MCF 10A (cell line): ENCODE data around the gene AZIN2. TPM values are rescaled to one million over a fixed set of nuclear protein-coding genes. Genes with fewer than 3 reads are reported as not detected.
A peak's percentile ranks its signal among the peaks of the same experiment; 100 is the strongest.
"Not testable (repeated sequence)": the region's sequence is repeated elsewhere in the genome, so short reads cannot be mapped to it uniquely, and the experiment has no call there.

Experiments used
- BruUV-seq: library from RNA; stranded (reverse); fragments of 400-500 nt; replicated peaks from 2 replicates; lab custom pipeline; 2021; lab: Mats Ljungman, UMichigan
- CTCF ChIA-PET: fragments of 300-600 bp; sonication (Branson Sonifier 250); formaldehyde crosslinking; extraction: SDS; loops from one replicate; lab custom pipeline; 2021; ENCODE audit warnings: antibody characterized with exemption, inconsistent platforms; lab: Yijun Ruan, JAX
- POLR2A ChIA-PET: fragments of 300-600, 350-650 bp; sonication (Branson Sonifier 250); formaldehyde crosslinking; extraction: SDS; loops from one replicate; lab custom pipeline; 2020; ENCODE audit warnings: antibody characterized with exemption, inconsistent platforms; lab: Yijun Ruan, JAX
- DNase-seq: peaks from one replicate; pipeline ENCODE4 v3.0.0-alpha.2; 2018; ENCODE audit not compliant: unreplicated experiment
- H3K27ac Mint-ChIP-seq: one replicate; pipeline ENCODE4 v1.8.0; 2022; ENCODE audit warnings: mild to moderate bottlenecking, low read depth, mixed read lengths; ENCODE audit not compliant: unreplicated experiment
- H3K27me3 Mint-ChIP-seq: one replicate; pipeline ENCODE4 v1.8.0; 2022; ENCODE audit warnings: mixed read lengths; ENCODE audit not compliant: insufficient read depth, unreplicated experiment
- H3K36me3 Mint-ChIP-seq: one replicate; pipeline ENCODE4 v1.8.0; 2022; ENCODE audit warnings: mild to moderate bottlenecking, moderate library complexity, mixed read lengths; ENCODE audit not compliant: insufficient read depth, unreplicated experiment
- H3K4me1 Mint-ChIP-seq: one replicate; pipeline ENCODE4 v1.8.0; 2022; ENCODE audit warnings: mixed read lengths; ENCODE audit not compliant: insufficient read depth, unreplicated experiment
- H3K4me3 Mint-ChIP-seq: one replicate; pipeline ENCODE4 v1.8.0; 2022; ENCODE audit warnings: mild to moderate bottlenecking, moderate library complexity, mixed read lengths; ENCODE audit not compliant: unreplicated experiment
- H3K9me3 Mint-ChIP-seq: one replicate; pipeline ENCODE4 v1.8.0; 2022; ENCODE audit warnings: mixed read lengths; ENCODE audit not compliant: unreplicated experiment
- intact Hi-C: fragments of 100-400 bp; cut with micrococcal nuclease; formaldehyde crosslinking; loops from 2 replicates; pipeline ENCODE4 v1.14.1; 2022
- total RNA-seq: library from RNA; stranded (reverse); gene quantifications from 2 replicates; pipeline ENCODE4 v1.2.3, GENCODE V29; 2022
- TF ChIP-seq, protein P1 (sequence below): fragments of 200-600 bp; IDR thresholded peaks from one replicate; pipeline ENCODE4 v1.8.0; 2022; ENCODE audit warnings: antibody characterized with exemption, mild to moderate bottlenecking; ENCODE audit not compliant: unreplicated experiment

AZIN2 gene
- total RNA-seq, 1 experiment from 2014 or later = 1.6 TPM

DNA sequence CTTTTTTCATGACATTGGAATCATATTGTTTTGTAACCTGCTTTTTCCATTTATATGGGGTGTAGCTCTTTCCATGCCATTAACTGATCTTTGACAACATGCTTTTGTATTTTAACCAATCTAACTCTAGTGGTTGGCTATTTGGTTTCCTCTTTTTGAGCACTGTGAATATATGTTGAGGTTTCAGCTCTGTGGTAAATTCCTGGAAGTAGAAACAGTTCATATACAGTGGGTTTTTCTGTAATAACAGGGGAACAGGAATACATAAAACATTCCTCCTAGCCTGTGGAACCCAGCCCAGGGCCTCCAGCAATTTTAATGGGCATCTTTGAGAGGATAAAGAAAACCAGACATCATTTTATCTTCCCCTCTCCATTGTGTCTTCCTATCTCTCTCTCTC, 17.4 kb downstream of the AZIN2 start:
- Mint-ChIP-seq H3K27ac (peak overlapping the region; percentile 85), H3K4me1 (peaks cover 18% of the 10 kb centered on the region)
- CTCF ChIA-PET = interaction anchor here (0.6 to 1.0 kb wide), 3 partner anchors 14 to 186 kb away, joined by 3 to 4 read pairs (median 3); no protein-coding TSS in a partner anchor

DNA sequence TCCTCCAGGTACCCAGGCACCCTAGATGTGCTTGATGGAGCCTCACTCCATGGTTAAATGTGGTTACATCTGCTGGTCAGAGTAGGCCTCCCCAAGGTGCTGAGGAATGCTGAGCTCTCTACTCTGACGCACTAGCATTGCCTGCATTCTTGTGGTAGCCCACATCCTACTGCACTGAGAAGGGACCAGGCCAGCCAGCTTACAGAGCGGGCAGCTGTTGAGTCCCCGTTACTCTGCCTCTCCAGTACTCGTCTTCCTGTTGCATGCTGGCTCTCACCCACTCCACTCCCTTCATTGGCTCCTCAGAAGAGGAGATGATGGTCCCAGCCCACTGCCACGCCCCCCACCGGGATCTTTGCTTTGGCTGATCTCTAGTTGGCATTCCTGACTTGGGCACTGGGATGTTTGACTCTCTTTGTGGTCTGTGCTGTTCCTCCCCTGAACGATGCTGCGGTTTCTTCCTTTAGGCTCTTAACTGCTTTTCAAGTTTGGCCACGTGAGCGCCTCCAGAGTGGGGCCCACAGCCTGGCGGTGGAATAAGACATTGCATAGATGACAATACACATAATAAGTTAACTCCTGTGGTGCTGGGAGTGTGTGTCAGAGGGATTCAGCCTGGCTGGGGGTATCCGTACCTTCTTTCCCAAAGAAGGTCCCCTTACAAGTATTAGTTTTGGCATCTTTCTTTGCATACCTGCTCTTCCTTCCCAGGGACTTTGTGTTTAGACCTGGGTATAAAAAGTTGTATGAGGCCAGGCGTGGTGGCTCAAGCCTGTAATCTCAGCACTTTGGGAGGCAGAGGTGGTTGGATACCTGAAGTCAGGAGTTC, 18.6 kb downstream of the AZIN2 start:
- Mint-ChIP-seq H3K9me3 (no peaks in the 10 kb centered on the region), H3K36me3 (peaks cover 6% of the 10 kb centered on the region), H3K4me3 (peak overlapping the region; percentile 25), H3K27me3 (no peaks in the 10 kb centered on the region), H3K27ac (peak overlapping the region; percentile 85), H3K4me1 (peaks cover 18% of the 10 kb centered on the region)
- DNase-seq = peak; percentile 97
- TF ChIP-seq, protein P1, sequence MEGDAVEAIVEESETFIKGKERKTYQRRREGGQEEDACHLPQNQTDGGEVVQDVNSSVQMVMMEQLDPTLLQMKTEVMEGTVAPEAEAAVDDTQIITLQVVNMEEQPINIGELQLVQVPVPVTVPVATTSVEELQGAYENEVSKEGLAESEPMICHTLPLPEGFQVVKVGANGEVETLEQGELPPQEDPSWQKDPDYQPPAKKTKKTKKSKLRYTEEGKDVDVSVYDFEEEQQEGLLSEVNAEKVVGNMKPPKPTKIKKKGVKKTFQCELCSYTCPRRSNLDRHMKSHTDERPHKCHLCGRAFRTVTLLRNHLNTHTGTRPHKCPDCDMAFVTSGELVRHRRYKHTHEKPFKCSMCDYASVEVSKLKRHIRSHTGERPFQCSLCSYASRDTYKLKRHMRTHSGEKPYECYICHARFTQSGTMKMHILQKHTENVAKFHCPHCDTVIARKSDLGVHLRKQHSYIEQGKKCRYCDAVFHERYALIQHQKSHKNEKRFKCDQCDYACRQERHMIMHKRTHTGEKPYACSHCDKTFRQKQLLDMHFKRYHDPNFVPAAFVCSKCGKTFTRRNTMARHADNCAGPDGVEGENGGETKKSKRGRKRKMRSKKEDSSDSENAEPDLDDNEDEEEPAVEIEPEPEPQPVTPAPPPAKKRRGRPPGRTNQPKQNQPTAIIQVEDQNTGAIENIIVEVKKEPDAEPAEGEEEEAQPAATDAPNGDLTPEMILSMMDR = peak; percentile 47
- TSS peak; percentile 97 for BruUV-seq
- intact Hi-C loops = loop anchor here (1.0 to 5.0 kb wide), 3 partner anchors 28 to 358 kb away; no protein-coding TSS in a partner anchor
- POLR2A ChIA-PET = no interaction called here
- CTCF ChIA-PET = no interaction called here

More for the DNA sequence above, 17.4 kb downstream of the AZIN2 start:
- peaks cover 6% of the 10 kb centered on the region for H3K36me3 Mint-ChIP-seq
- intact Hi-C loops = loop anchor here (5.0 kb wide), 1 partner anchor 359 kb away; no protein-coding TSS in a partner anchor
- H3K4me3 Mint-ChIP-seq = no peak overlapping the region
- TF ChIP-seq, protein P1 = no peak
- no peaks in the 10 kb centered on the region for H3K27me3 Mint-ChIP-seq
- no peak for DNase-seq
- POLR2A ChIA-PET = interaction anchor here (0.7 kb wide), 1 partner anchor 10 kb away, joined by 3 read pairs; no protein-coding TSS in a partner anchor
- no TSS peak for BruUV-seq
- no peaks in the 10 kb centered on the region for H3K9me3 Mint-ChIP-seq

DNA sequence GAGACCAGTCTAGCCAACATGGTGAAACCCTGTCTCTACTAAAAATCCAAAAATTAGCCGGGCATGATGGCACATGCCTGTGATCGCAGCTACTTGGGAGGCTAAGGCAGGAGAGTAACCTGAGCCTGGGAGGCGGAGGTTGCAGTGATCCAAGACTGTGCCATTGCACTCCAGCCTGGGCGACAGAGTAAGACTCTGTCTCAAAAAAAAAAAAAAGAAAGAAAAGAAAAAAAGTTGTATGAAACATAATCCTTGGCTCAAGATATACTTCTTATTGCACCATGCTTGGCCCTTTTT, 19.1 kb downstream of the AZIN2 start:
- H3K9me3 Mint-ChIP-seq, intact Hi-C loops, H3K36me3 Mint-ChIP-seq, BruUV-seq, H3K27me3 Mint-ChIP-seq, POLR2A ChIA-PET: not testable (repeated sequence)
- peaks cover 18% of the 10 kb centered on the region for H3K4me1 Mint-ChIP-seq
- H3K4me3 Mint-ChIP-seq = peak overlapping the region; percentile 25
- peak overlapping the region; percentile 85 for H3K27ac Mint-ChIP-seq
- peak; percentile 49 for DNase-seq
- CTCF ChIA-PET = interaction anchor here (0.6 to 2.3 kb wide), 4 partner anchors 13 to 200 kb away, joined by 3 to 12 read pairs (median 5); no protein-coding TSS in a partner anchor

DNA sequence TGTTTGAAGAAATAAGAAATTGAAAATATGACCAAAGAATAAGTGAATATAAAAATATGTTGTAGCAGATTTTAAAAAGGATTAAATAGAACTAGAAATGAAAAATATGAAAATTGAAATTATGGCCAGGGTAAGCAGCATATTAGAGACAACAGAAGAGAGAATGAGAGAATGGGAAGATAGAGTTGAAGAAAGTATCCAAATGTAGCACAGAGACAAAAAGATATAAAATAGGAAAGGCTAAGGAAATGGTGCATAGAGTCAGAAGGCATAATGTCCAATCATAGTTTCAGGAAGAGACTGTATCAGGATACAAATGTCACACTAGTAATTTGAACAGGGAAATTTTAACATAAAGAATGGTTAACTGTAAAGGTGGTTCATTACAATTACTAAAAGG, 29.5 kb downstream of the AZIN2 start:
- no peaks in the 10 kb centered on the region for H3K27me3 Mint-ChIP-seq

More for the DNA sequence above, 29.5 kb downstream of the AZIN2 start:
- H3K4me3 Mint-ChIP-seq = no peak overlapping the region
- TF ChIP-seq, protein P1 = no peak
- no peaks in the 10 kb centered on the region for H3K4me1 Mint-ChIP-seq
- BruUV-seq = no TSS peak
- intact Hi-C loops = loop anchor here (5.0 kb wide), 1 partner anchor 347 kb away; no protein-coding TSS in a partner anchor
- ChIA-PET CTCF (interaction anchor here (0.9 to 1.6 kb wide), 2 partner anchors 15 to 361 kb away, joined by 4 to 6 read pairs; no protein-coding TSS in a partner anchor), POLR2A (no interaction called here)
- H3K27ac Mint-ChIP-seq = no peak overlapping the region
- H3K36me3 Mint-ChIP-seq = no peaks in the 10 kb centered on the region
- no peak for DNase-seq
- H3K9me3 Mint-ChIP-seq = peaks cover 14% of the 10 kb centered on the region
